Liver (tissue), 9 donors: ENCODE results near the gene PPP2R2B. TPM values are rescaled to one million over a fixed set of nuclear protein-coding genes. Genes with fewer than 3 reads are reported as not detected.

Experiments used
- DNase-seq: peaks from one replicate; pipeline ENCODE4 v3.0.0-alpha.2; 2017; ENCODE audit warnings: low spot score
- H3K27ac ChIP-seq, 2 donors: one replicate each; pipeline ENCODE4 v1.7.0; 2013; ENCODE audit warnings: inconsistent platforms in 2 of 2, low read length in 2 of 2, control low read depth in 1 of 2, low read depth in 1 of 2, mild to moderate bottlenecking in 1 of 2
- H3K27me3 ChIP-seq, 4 donors: one replicate each; pipeline versions ENCODE4 v1.6.1 to v1.7.0; 2013; ENCODE audit warnings: low read length in 3 of 4, inconsistent platforms in 1 of 4, mild to moderate bottlenecking in 1 of 4, moderate library complexity in 1 of 4; ENCODE audit not compliant: control insufficient read depth in 4 of 4, insufficient read depth in 4 of 4
- H3K36me3 ChIP-seq, 4 donors: one replicate each; pipeline versions ENCODE4 v1.6.1 to v1.7.0; 2013; ENCODE audit warnings: low read length in 3 of 4, mild to moderate bottlenecking in 3 of 4, low read depth in 1 of 4, moderate library complexity in 1 of 4; ENCODE audit not compliant: control insufficient read depth in 4 of 4, insufficient read depth in 3 of 4
- H3K4me1 ChIP-seq, 4 donors: one replicate each; pipeline versions ENCODE4 v1.6.1 to v1.7.0; 2013; ENCODE audit warnings: low read length in 3 of 4, mild to moderate bottlenecking in 3 of 4, moderate library complexity in 1 of 4; ENCODE audit not compliant: control insufficient read depth in 4 of 4, insufficient read depth in 4 of 4
- H3K4me3 ChIP-seq, 3 donors: one replicate each; pipeline versions ENCODE4 v1.6.1 to v1.7.0; 2013; ENCODE audit warnings: low read length in 3 of 3, control low read depth in 1 of 3, low read depth in 1 of 3, mild to moderate bottlenecking in 1 of 3
- H3K9ac ChIP-seq, 2 donors: one replicate each; pipeline ENCODE4 v1.7.0; 2013; ENCODE audit warnings: low read length in 2 of 2, mild to moderate bottlenecking in 2 of 2, moderate library complexity in 2 of 2, control low read depth in 1 of 2, low read depth in 1 of 2
- H3K9me3 ChIP-seq, 4 donors: one replicate each; pipeline versions ENCODE4 v1.6.1 to v1.7.0; 2013; ENCODE audit warnings: low read length in 3 of 4; ENCODE audit not compliant: control insufficient read depth in 4 of 4
- ATF3 ChIP-seq: IDR thresholded peaks from 2 replicates; pipeline ENCODE4 v1.6.1; 2016; ENCODE audit warnings: antibody characterized with exemption
- CTCF ChIP-seq: fragments of 150-350 bp; IDR thresholded peaks from 2 replicates; pipeline ENCODE4 v1.5.1; 2017; ENCODE audit warnings: improper control_type of control experiment, low read depth, low read length; ENCODE audit not compliant: missing input control
- EGR1 ChIP-seq, 2 donors: IDR thresholded peaks; 2 replicates each; pipeline ENCODE4 v1.6.1; 2016 to 2018; ENCODE audit warnings: antibody characterized with exemption in 2 of 2, low read depth in 2 of 2
- FOXA1 ChIP-seq: IDR thresholded peaks from 2 replicates; pipeline ENCODE4 v1.6.1; 2016; ENCODE audit warnings: antibody characterized with exemption
- FOXA2 ChIP-seq: IDR thresholded peaks from 2 replicates; pipeline ENCODE4 v1.6.1; 2016; ENCODE audit warnings: antibody characterized with exemption
- GABPA ChIP-seq, 2 donors: IDR thresholded peaks in 1 of 2; conservative IDR thresholded peaks in 1 of 2; 2 replicates each; pipeline ENCODE4 v1.6.1; 2016; ENCODE audit warnings: antibody characterized with exemption in 2 of 2, mild to moderate bottlenecking in 1 of 2, moderate library complexity in 1 of 2
- HNF4A ChIP-seq, 2 donors: conservative IDR thresholded peaks; 2 replicates each; pipeline ENCODE4 v1.6.1; 2016; ENCODE audit warnings: antibody characterized with exemption in 2 of 2, mild to moderate bottlenecking in 2 of 2
- HNF4G ChIP-seq: IDR thresholded peaks from 2 replicates; pipeline ENCODE4 v1.6.1; 2016; ENCODE audit warnings: antibody characterized with exemption
- JUND ChIP-seq, 2 donors: IDR thresholded peaks; 2 replicates each; pipeline ENCODE4 v1.6.1; 2016; ENCODE audit warnings: antibody characterized with exemption in 2 of 2
- MAX ChIP-seq: IDR thresholded peaks from 2 replicates; pipeline ENCODE4 v1.6.1; 2016; ENCODE audit warnings: antibody characterized with exemption
- NR2F2 ChIP-seq: IDR thresholded peaks from 2 replicates; pipeline ENCODE4 v1.6.1; 2016; ENCODE audit warnings: antibody characterized with exemption
- RAD21 ChIP-seq, 2 donors: IDR thresholded peaks; 2 replicates each; pipeline ENCODE4 v1.6.1; 2016; ENCODE audit warnings: antibody characterized with exemption in 2 of 2, mild to moderate bottlenecking in 2 of 2
- REST ChIP-seq: IDR thresholded peaks from 2 replicates; pipeline ENCODE4 v1.6.1; 2016; ENCODE audit warnings: antibody characterized with exemption, mild to moderate bottlenecking
- RXRA ChIP-seq, 2 donors: IDR thresholded peaks; 2 replicates each; pipeline ENCODE4 v1.6.1; 2017 to 2018; ENCODE audit warnings: antibody characterized with exemption in 2 of 2, mild to moderate bottlenecking in 1 of 2
- SP1 ChIP-seq: IDR thresholded peaks from 2 replicates; pipeline ENCODE4 v1.6.1; 2018; ENCODE audit warnings: antibody characterized with exemption, mild to moderate bottlenecking
- TAF1 ChIP-seq: conservative IDR thresholded peaks from 2 replicates; pipeline ENCODE4 v1.6.1; 2016; ENCODE audit warnings: antibody characterized with exemption, mild to moderate bottlenecking
- YY1 ChIP-seq: IDR thresholded peaks from 2 replicates; pipeline ENCODE4 v1.6.1; 2016; ENCODE audit warnings: antibody characterized with exemption, mild to moderate bottlenecking
- ZBTB33 ChIP-seq: IDR thresholded peaks from 2 replicates; pipeline ENCODE4 v1.6.1; 2016; ENCODE audit warnings: antibody characterized with exemption
- WGBS: extraction: QIAGEN DNeasy Blood & Tissue Kit; methylation state at CpG from one replicate; pipeline ENCODE4 v1.1.7; 2013; 5-methylcytosine and 5-hydroxymethylcytosine counted together
- polyA plus RNA-seq, 2 donors: library from polyadenylated mRNA; stranded (reverse) in 1 of 2; unstranded in 1 of 2; fragments of 200-250 nt in 1 of 2; fragments of >200 nt in 1 of 2; fragmentation: Nextera tagmentation in 1 of 2; extraction: Ambion mirVana in 1 of 2; gene quantifications; one replicate each; pipeline versions ENCODE4 v1.2.1 to v1.2.3, GENCODE V29; 2013 to 2015
- total RNA-seq, 2 donors: library from RNA; depleted of rRNA; stranded (reverse); fragments of >200 nt; gene quantifications; one replicate each; pipeline ENCODE4 v1.2.3, GENCODE V29; 2014
- donor health status: healthy.
- donor health status: healthy.
- donor health status: healthy.
- donor health status: healthy.
- donor health status: healthy.

Gene PPP2R2B
- total and polyA plus RNA-seq, 4 donors, result 0.15 to 6.3 (median 0.40) TPM

- TF ChIP-seq CTCF, result no peak
These were observed 116.7 kb downstream of the PPP2R2B start (continued) for GRCh38 chr5:146761811-146762210.

- no peaks in the 10 kb centered on the region for H3K9me3 ChIP-seq
- no peak overlapping the region for H3K4me3 ChIP-seq
- no peak overlapping the region for H3K27ac ChIP-seq
- DNase-seq, result no peak
- peaks cover 0 to 2% (median 0%) of the 10 kb centered on the region in 4 donors for H3K4me1 ChIP-seq
- H3K27me3 ChIP-seq, result no peaks in the 10 kb centered on the region
- TF ChIP-seq RAD21 (IDR thresholded peaks at IDR 0.05) (no peak), FOXA1 (no peak), TAF1 (no peak), SP1 (no peak), YY1 (no peak), FOXA2 (no peak), EGR1 (IDR thresholded peaks at IDR 0.05; ENCODE audit: low read depth in 2 of 2) (no peak), JUND (IDR thresholded peaks at IDR 0.05) (no peak), CTCF (no peak), RXRA (IDR thresholded peaks at IDR 0.05) (no peak), NR2F2 (no peak)
- H3K9ac ChIP-seq, result no peak overlapping the region
- no peaks in the 10 kb centered on the region for H3K36me3 ChIP-seq
These were observed 119.6 kb downstream of the PPP2R2B start for GRCh38 chr5:146758938-146759337.

GRCh38 chr5:146758076-146758475 is 120.5 kb downstream of the PPP2R2B start:
- Histone ChIP-seq H3K9me3 (no peaks in the 10 kb centered on the region), H3K4me3 (no peak overlapping the region), H3K27me3 (no peaks in the 10 kb centered on the region), H3K4me1 (peaks cover 0 to 2% (median 0%) of the 10 kb centered on the region in 4 donors), H3K27ac (no peak overlapping the region), H3K9ac (no peak overlapping the region), H3K36me3 (no peaks in the 10 kb centered on the region)
- TF ChIP-seq ATF3 (no peak), TAF1 (no peak), ZBTB33 (no peak), HNF4A (conservative IDR thresholded peaks at IDR 0.05) (no peak), CTCF (no peak), SP1 (no peak), EGR1 (IDR thresholded peaks at IDR 0.05; ENCODE audit: low read depth in 2 of 2) (no peak), YY1 (no peak), JUND (IDR thresholded peaks at IDR 0.05) (no peak), GABPA (IDR thresholded peaks at IDR 0.05 in 1 of 2, conservative IDR thresholded peaks at IDR 0.05 in 1 of 2) (no peak), HNF4G (no peak), MAX (no peak), RAD21 (IDR thresholded peaks at IDR 0.05) (no peak), REST (no peak), FOXA2 (no peak), NR2F2 (no peak)
- no peak for DNase-seq
- WGBS, result 83% methylated on average over 1 of the region's 1 CpG
